LNCAP (cell line): ENCODE results near the gene PKD1L1.

Experiments
- CTCF ChIP-seq: fragments of 450-650 bp; IDR thresholded peaks from 2 replicates; pipeline ENCODE4 v1.5.1; 2017; ENCODE audit warnings: mild to moderate bottlenecking

Gene PKD1L1

DNA sequence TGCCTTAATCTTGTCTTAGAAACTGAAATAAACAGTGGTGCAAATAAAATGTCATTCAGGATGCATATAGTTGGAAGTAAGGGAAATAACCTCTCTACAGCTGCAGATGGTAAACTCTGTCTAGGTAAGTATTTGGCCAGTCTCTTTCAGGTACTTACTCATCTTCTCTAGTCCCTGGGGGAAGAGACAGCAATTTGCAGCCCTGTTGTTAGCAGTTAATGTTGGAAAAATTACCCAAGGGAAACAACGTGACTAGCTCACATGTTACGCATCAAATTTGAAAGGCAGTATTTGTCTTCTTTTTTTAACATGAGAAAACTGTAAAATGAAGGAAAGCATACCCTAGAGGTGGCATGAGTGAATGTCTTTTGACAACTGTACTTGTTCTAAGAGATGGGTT is 34.3 kb upstream of the PKD1L1 start:
- TF ChIP-seq CTCF = no peak

- no peak for TF ChIP-seq CTCF
These were observed 31.5 kb upstream of the PKD1L1 start for GRCh38 chr7:47979832-47980181.

GRCh38 chr7:47979145-47979831 is 31.0 kb upstream of the PKD1L1 start, which contains the start of gene HUS1:
Gene HUS1 (minus strand): TSS chr7:47979615. CDS start chr7:47979519, 96 bp downstream.
- TF ChIP-seq CTCF = no peak

- no peak for TF ChIP-seq CTCF
These were observed 30.5 kb upstream of the PKD1L1 start for GRCh38 chr7:47978790-47979144.

DNA sequence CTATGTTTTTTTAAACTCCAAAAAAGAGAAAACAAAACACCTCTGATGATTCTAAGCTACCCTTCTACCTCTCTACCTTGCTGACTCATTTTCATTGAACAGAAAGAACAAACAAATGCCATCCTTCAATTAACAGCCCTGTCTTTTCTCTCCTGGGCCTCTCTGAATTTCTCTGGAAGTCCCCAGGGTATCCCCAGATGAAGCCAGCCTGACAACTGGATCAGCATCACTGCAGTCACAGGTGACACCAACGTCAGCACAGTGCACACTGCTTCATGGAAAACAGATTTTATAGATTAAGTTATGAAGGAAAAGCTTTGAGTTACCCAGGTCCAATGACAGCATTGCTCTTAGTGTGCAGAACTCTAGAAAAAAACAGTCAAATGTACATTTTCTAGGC is 25.5 kb upstream of the PKD1L1 start:
- no peak for TF ChIP-seq CTCF

- no peak for TF ChIP-seq CTCF
These were observed 22.5 kb upstream of the PKD1L1 start for GRCh38 chr7:47970761-47971160.

DNA sequence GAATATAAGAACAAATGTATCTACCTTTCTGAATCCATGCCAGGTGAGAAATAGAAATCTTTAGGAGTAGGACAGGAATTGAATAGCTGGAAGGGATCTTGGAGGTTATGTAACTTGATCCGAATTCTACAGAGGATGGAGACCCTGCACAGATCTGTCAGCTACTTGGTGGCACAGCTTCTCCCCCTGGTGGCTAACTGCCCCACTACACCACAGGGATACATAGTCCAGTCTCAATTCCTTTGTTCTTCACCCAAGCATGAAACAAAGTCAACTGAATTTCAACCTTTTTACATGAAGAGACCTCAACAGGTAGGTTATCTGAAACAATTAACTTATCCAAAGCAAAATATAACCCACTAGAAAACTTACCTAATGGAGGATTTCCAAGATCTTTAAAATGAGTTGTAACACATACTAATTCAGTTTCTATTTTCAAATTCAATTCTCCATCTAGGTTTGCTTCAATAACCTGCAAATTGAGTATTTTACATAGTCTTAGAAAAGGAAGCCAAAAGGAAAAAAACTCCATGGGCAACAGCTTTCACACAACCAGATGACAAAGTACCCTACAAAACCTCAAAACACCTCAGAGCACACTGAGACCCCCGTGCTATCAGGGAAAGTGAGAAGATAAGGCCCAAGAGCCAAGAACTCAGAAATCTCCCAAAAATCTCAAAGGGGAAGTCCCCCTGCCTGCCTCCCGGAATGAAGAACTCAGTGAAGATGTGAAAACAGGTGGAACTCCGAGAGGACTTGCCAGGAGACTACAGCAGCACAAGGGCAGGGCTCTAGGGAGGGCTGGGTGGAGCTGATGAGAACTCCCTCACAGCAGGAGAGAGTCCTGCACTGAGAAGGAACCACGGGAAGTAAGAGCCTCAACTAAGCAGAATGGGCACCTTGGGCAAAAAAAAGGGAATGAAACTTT is 20.8 kb upstream of the PKD1L1 start:
- TF ChIP-seq CTCF = peak; percentile 89
